ENCODE data around the gene BACE1.

GRCh38 chr11:117278347-117278746 lies 37.7 kb downstream of the BACE1 start:
- TF ChIP-seq CTCF (IDR thresholded peaks at IDR 0.05; ENCODE audit: low read depth, low read length) (no peak), EZH2phosphoT487 (IDR thresholded peaks at IDR 0.05; ENCODE audit: low read depth) (no peak)
